SJSA1 (cell line): ENCODE results near the gene RBM10. TPM values are rescaled to one million over a fixed set of nuclear protein-coding genes. Genes with fewer than 3 reads are reported as not detected.
A peak's percentile ranks its signal among the peaks of the same experiment; 100 is the strongest.

Experiments used
- DNase-seq, 2 experiments: peaks; one replicate each; pipeline ENCODE4 v3.0.0-alpha.2; 2015 to 2020; ENCODE audit warnings: low spot score in 2 of 2, low read depth in 1 of 2
- H3K27ac ChIP-seq: fragments of 250-450 bp; sonication (Bioruptor Pico); 2 replicates; pipeline ENCODE4 v1.5.1; 2020; ENCODE audit warnings: mild to moderate bottlenecking, moderate library complexity
- H3K27me3 ChIP-seq: fragments of 250-450 bp; sonication (Bioruptor Pico); replicated peaks from 2 replicates; pipeline ENCODE4 v1.5.1; 2020; ENCODE audit warnings: mild to moderate bottlenecking, moderate library complexity
- H3K36me3 ChIP-seq: fragments of 250-450 bp; sonication (Bioruptor Pico); 2 replicates; pipeline ENCODE4 v1.5.1; 2020; ENCODE audit warnings: mild to moderate bottlenecking
- H3K4me1 ChIP-seq: fragments of 250-450 bp; sonication (Bioruptor Pico); replicated peaks from 2 replicates; pipeline ENCODE4 v1.6.1; 2021; ENCODE audit warnings: mild to moderate bottlenecking
- H3K4me3 ChIP-seq: fragments of 250-450 bp; sonication (Bioruptor Pico); 2 replicates; pipeline ENCODE4 v1.5.1; 2020; ENCODE audit warnings: mild to moderate bottlenecking
- H3K9me3 ChIP-seq: fragments of 250-450 bp; sonication (Bioruptor Pico); replicated peaks from 2 replicates; pipeline ENCODE4 v1.5.1; 2020; ENCODE audit warnings: mild to moderate bottlenecking
- total RNA-seq: library from RNA; depleted of rRNA; stranded (reverse); fragments of >200 nt; shearing (Covaris generic); gene quantifications from 2 replicates; pipeline ENCODE4 v1.2.3, GENCODE V29; 2014

RBM10 gene
- total RNA-seq, 1 experiment from 2014 or later: 61.6 TPM

DNA sequence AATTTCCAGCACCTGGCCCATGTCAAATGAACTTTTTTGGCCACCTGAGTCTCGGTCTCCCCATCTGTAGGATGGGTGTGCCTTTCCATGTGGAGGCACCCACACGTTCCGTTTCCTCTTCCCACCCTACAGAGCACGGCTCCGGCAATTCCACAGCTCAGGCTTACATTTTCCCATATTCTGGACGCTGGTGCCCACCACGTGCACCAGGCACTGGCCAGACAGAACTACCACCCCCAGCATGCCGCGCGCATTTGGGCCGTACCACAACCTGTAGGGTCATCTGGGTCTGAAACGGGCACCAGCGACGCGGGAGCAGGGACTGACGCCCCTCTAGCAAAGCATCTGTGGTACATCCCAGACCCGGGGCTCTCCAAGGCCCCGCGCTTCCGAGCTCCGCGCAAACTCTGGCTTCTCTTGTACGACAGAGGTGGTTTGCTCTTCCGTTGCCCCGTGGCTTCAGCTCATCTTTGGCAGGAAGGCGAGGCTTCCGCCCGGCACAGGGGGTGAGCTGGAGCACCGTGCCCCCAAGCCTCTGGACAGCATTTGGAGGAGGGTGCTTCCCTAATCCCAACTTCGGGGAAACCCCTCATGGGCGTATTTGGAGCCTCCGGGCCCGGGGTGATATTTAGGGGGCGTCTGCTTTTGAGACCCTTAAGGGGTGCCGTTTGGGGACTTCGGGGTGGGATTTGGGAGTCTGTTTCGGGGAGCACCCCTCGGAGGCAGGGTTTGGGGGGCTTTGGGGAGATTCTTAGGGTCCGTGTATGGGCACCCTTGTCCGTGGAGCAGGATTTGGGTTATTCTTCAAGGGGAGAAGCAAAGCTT lies 45.6 kb downstream of the RBM10 start:
- H3K4me3 ChIP-seq: peak overlapping the region; percentile 50
- peak; percentile 74 to 91 for DNase-seq
- H3K27ac ChIP-seq: peak overlapping the region; percentile 12; the same call in 1 of the 2 replicates
- no peaks in the 10 kb centered on the region for H3K9me3 ChIP-seq
- H3K27me3 ChIP-seq: no peaks in the 10 kb centered on the region
- peaks cover 12% of the 10 kb centered on the region for H3K4me1 ChIP-seq
- peaks cover 18% of the 10 kb centered on the region for H3K36me3 ChIP-seq

DNA sequence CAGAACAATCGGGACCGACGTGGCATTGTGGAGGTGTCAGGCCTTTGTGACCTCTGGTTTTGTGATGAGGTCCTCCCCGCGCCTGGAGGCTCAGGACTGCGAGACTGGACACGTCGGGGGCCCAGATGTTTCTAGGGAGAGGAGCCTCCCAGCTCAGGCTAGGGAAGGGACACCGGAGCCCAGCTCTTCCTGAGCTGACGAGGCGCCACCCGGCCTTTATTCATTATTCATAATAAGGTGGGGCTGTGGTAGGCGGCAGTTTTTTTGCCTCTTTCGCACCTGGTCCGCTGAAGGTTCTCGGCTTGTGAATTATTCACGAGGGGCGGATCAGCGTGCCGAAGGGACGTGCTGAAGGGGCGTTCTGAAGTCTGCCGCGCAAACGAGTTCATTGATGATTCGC lies 46.3 kb downstream of the RBM10 start:
- no peak overlapping the region for H3K27ac ChIP-seq

DNA sequence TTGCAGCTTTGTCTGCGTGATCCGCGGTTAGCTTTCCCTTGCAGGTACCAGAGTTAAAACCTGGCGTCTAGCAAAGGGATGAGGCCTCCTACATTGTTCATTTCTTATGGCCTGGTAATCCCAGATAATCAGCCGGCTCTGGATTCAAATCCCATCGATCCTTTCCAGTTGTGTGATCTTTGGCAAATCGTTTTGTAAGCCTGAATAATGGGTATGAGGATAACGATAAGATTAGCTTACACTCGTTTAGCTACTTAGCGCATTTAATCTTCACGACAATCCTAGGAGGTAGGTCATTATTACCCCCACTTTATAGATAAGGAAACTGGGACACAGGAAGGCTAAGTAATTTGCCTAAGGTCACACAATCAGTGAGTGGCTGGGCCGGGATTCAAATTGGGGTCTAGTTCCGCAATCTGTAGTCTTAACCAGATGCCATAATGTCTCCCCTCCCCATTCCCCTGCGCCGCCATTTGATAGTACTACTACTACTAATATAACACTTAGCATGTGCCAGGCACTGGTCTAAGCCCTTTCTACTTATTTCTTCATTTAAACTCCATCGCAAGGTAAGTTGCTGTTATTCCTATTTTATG lies 46.9 kb downstream of the RBM10 start:
- Histone ChIP-seq H3K36me3 (peaks cover 22% of the 10 kb centered on the region), H3K4me3 (peak overlapping the region; percentile 50), H3K9me3 (no peaks in the 10 kb centered on the region), H3K4me1 (peaks cover 16% of the 10 kb centered on the region), H3K27ac (no peak overlapping the region), H3K27me3 (no peaks in the 10 kb centered on the region)
- DNase-seq: no peak

More for the DNA sequence above, 46.3 kb downstream of the RBM10 start:
- Histone ChIP-seq H3K36me3 (peaks cover 18% of the 10 kb centered on the region), H3K4me1 (peaks cover 15% of the 10 kb centered on the region), H3K4me3 (peak overlapping the region; percentile 50), H3K27me3 (no peaks in the 10 kb centered on the region), H3K9me3 (no peaks in the 10 kb centered on the region)
- peak in 1 of 2 experiments; percentile 15 for DNase-seq

DNA sequence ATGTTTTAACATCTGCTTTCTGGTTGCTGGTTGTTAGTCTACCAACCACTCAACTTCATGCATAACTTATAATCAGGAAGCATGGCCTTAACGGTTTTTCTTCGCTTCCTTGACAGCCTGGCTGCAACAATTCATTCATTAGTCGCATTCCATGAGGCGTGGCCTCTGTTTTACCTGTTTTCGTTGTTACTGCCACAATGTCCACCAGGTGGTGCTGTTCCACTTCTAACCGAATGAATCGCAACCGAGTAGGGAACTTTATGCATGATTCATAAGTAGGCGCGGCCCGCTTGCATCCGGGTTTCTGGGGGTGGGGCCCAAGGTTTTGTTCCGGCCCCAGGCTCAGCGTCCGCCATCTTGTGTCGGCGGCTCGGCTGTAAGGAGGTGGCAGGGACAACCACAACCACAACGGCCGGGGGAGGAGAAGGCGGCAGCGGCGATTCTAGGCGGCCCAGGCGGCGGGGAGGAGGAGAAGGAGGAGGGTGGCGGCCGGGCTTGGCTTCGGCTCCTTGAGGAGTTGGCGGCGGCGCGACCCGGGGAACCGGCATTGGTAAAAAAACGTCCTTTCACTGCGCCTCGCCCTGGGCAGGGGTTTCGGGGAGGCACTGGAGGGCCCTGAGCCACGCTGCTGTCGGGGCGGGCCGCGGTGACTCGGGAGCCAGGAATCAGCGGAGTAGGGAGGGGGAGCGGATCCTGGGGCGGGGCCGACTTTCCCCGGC lies 48.6 kb downstream of the RBM10 start, which contains the start of gene UBA1:
Gene UBA1, plus strand, starts transcription at position 355 of the 719 bp plus-strand sequence. CDS start 4,974 bp downstream, outside the sequence.
- Histone ChIP-seq H3K27ac (peak within 1 kb of the TSS; percentile 94), H3K4me3 (peak within 1 kb of the TSS; percentile 87), H3K27me3 (no peaks in the 10 kb centered on the region), H3K4me1 (peaks cover 24% of the 10 kb centered on the region), H3K9me3 (no peaks in the 10 kb centered on the region), H3K36me3 (peaks cover 35% of the 10 kb centered on the region)
- DNase-seq: peak; percentile 82 to 92

DNA sequence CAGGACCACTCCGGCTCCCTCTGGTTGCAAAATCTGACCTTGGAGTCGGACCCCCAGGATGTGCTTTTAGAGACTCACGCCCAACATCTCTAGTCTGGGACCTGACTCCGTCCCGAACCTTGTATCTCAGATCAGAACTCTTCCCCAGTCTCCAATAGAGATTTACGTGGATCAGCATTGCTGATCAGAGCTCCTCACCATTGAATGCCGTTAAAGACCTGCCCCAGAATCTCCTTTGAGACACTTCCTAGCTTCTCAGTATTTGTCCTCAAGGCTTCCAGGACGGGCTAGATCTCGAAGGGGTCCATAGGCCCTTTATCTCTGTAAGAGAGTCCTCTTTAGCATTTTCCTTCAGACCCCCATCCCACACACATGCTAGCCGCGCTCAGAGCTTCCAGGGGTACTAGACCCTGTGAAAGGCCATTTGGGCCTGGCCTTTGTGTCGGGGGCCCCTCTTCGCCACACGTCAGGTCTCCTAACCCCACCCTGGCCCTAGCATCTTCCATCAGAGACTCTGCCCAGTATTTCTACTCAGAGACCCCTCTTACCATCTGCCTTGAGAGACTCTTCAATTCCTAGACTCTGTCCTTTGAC lies 49.3 kb downstream of the RBM10 start:
- Histone ChIP-seq H3K27ac (peak overlapping the region; percentile 94), H3K27me3 (no peaks in the 10 kb centered on the region), H3K36me3 (peaks cover 42% of the 10 kb centered on the region), H3K4me1 (peaks cover 24% of the 10 kb centered on the region), H3K4me3 (peak overlapping the region; percentile 87), H3K9me3 (no peaks in the 10 kb centered on the region)
- DNase-seq: no peak

DNA sequence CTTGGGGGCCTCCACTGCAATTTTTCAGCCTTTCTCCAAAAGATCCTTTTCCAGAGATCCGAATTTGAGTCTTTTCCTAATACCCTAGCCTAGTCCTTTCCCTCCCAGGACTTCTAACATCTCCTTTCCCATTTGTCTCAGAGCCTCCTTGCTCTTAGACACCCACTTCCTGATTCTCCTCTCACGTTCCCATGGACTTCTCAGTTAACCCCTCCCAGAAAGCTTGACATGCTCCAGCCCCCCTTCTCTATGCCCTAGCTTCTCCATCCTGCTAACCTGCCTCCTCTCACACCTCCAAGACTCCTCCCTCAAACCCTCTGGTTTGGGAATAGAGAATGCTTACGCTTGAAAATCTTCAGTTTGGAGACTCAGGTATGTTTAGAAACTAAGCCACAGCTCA lies 51.1 kb downstream of the RBM10 start:
- Histone ChIP-seq H3K27ac (no peak overlapping the region), H3K9me3 (no peaks in the 10 kb centered on the region), H3K27me3 (no peaks in the 10 kb centered on the region), H3K4me3 (no peak overlapping the region), H3K4me1 (peaks cover 24% of the 10 kb centered on the region), H3K36me3 (peaks cover 57% of the 10 kb centered on the region)
- no peak for DNase-seq

DNA sequence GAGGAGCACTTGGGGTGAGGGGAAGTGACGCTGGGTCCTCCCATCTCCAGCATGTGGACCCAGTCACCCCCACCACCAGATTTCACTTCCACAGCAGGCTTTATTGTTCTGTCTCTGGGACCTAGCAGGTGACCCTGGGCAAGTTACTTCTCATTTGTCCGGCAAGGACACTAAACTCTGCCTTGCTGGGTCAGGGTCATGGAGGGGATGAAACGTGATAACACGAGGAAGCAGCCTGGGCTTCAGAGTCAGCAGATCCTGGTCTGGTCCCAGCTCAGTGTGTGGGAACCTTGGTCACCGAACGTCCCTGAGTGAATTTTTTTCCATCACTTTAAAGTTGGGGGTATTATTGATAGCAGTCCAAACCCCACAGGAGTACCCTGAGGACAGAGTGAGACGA lies 52.5 kb downstream of the RBM10 start:
- no peak for DNase-seq
- H3K4me1 ChIP-seq: peaks cover 22% of the 10 kb centered on the region
- H3K36me3 ChIP-seq: peaks cover 71% of the 10 kb centered on the region
- H3K27ac ChIP-seq: no peak overlapping the region
- no peaks in the 10 kb centered on the region for H3K27me3 ChIP-seq
- H3K9me3 ChIP-seq: no peaks in the 10 kb centered on the region
- H3K4me3 ChIP-seq: no peak overlapping the region

DNA sequence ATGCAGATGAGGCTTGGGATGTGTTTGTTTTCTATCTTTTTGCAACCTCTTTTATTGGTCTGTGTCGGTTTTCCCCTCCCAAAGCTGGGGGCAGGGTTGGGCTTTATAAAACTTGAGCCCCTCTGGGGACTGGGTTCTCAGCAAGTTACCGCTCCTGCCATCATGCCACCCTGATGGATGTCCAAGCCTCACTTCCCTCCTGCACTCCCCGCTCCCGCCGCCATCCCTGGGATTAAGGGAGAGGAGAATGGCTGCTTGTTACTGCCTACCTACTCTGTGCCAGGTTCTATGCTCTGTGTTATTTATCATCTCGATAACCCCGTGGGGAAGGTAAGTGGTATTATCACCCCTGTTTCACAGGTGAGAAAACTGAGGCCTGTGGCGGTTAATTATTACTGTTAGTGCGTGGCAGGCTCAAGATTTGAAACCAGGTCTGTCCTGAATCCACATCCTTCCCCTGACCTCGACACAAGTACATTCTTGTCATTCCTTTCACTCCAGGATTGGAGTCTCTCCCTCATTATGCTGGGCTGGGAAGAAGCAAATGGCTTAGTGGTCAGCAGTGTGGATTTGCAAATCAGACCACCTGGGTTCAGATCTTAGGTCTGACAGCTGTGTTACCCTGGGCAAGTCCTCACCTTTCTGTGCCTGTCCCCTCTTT lies 53.1 kb downstream of the RBM10 start:
- H3K27ac ChIP-seq: no peak overlapping the region
- no peak for DNase-seq
- H3K36me3 ChIP-seq: peaks cover 74% of the 10 kb centered on the region
- peaks cover 18% of the 10 kb centered on the region for H3K4me1 ChIP-seq
- no peak overlapping the region for H3K4me3 ChIP-seq
- no peaks in the 10 kb centered on the region for H3K27me3 ChIP-seq
- H3K9me3 ChIP-seq: no peaks in the 10 kb centered on the region

DNA sequence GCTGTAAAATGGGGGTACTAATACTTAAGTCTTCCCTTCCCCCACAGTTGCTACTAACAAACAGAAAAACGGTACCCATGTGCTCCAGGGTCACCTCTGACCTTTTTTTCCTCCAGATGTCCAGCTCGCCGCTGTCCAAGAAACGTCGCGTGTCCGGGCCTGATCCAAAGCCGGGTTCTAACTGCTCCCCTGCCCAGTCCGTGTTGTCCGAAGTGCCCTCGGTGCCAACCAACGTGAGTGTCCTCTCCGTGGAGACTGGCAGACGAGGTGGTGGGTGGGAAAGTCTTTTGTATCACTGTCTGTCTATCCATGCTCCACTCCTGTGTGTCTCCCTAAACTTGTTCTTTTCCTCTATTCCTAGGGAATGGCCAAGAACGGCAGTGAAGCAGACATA lies 53.7 kb downstream of the RBM10 start:
- no peak for DNase-seq
- Histone ChIP-seq H3K36me3 (peaks cover 76% of the 10 kb centered on the region), H3K9me3 (no peaks in the 10 kb centered on the region), H3K4me1 (peaks cover 16% of the 10 kb centered on the region; the same call in 1 of the 2 replicates), H3K27ac (no peak overlapping the region), H3K4me3 (no peak overlapping the region), H3K27me3 (no peaks in the 10 kb centered on the region)

DNA sequence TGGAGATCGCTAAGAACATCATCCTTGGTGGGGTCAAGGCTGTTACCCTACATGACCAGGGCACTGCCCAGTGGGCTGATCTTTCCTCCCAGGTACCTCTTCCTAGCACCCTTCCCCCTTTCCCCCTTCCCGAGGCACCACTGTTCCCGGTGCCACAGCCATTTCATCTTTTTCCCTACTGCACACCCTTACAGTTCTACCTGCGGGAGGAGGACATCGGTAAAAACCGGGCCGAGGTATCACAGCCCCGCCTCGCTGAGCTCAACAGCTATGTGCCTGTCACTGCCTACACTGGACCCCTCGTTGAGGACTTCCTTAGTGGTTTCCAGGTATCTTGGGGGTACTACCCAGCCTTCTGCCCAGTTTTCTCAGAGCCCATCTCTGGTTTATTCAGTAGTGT lies 54.3 kb downstream of the RBM10 start:
- Histone ChIP-seq H3K4me3 (no peak overlapping the region), H3K9me3 (no peaks in the 10 kb centered on the region), H3K27me3 (no peaks in the 10 kb centered on the region), H3K36me3 (peaks cover 73% of the 10 kb centered on the region), H3K4me1 (peaks cover 16% of the 10 kb centered on the region; the same call in 1 of the 2 replicates), H3K27ac (no peak overlapping the region)
- no peak for DNase-seq

DNA sequence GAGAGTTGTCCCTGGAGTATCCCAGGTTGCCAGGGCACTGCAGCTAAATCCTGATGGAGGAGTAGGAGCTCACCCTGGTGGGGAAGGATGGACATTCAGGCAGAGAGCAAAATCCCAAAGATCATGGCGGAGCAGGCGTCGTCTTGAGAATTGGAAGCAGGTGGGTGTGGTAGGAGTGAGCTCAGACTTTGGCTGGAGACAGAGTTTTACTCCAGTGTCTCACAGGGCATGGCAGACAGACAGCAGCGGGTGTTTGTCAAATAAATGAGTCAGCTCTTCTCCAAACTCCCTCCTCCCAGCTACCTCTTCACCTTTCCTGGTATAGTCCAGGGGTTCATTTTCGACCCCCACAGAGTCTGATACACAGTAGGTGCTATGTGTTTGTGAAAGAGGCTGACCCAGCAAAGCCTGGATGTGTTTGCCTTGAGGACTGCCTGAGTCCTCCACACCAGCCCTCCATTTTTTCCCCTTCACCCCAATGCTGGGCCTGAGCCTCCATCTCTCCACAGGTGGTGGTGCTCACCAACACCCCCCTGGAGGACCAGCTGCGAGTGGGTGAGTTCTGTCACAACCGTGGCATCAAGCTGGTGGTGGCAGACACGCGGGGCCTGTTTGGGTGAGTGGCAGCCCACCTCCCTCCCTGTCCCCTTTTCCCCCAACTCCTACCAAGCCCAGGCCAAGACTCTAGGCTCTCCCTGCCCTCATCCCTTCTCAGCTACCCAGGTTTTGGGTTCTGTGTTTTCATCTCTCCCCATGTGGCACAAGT lies 55.5 kb downstream of the RBM10 start:
- H3K4me3 ChIP-seq: no peak overlapping the region
- H3K27ac ChIP-seq: no peak overlapping the region
- H3K36me3 ChIP-seq: peaks cover 81% of the 10 kb centered on the region
- DNase-seq: no peak
- H3K27me3 ChIP-seq: no peaks in the 10 kb centered on the region
- peaks cover 13% of the 10 kb centered on the region; the same call in 1 of the 2 replicates for H3K4me1 ChIP-seq
- H3K9me3 ChIP-seq: no peaks in the 10 kb centered on the region

DNA sequence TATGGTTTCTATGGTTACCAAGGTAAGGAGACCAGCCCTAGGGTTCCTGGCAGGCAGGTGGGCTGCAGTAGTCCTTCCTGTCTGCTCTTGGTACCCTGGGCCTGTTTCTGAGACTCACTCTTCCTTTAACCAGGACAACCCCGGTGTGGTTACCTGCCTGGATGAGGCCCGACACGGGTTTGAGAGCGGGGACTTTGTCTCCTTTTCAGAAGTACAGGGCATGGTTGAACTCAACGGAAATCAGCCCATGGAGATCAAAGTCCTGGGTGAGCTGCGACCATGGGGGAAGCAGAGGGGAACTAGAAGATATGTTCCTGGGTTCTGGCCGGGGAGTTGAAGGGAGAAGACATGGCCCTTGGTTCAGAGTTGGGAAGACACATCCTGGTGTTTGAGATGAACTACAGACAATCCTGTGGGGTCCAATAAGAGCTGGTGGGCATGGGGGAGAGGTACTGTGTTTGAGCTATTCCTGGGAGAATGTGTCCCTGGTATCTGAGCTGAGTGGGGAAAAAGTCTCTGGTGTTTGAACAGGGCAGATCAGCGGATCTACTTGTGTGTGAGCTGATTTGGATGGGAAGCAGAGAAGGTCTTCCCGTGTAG lies 56.4 kb downstream of the RBM10 start:
- peaks cover 80% of the 10 kb centered on the region for H3K36me3 ChIP-seq
- no peak overlapping the region for H3K27ac ChIP-seq
- DNase-seq: no peak
- H3K4me3 ChIP-seq: no peak overlapping the region
- H3K27me3 ChIP-seq: no peaks in the 10 kb centered on the region
- no peaks in the 10 kb centered on the region for H3K9me3 ChIP-seq
- 0 out of 2 replicates have a peak, but pooled peaks cover 9% of the 10 kb centered on the region for H3K4me1 ChIP-seq
